GM21528 (cell line): ENCODE results near the gene ANKFN1.

Experiments used
- ATAC-seq: cut with Tn5 transposase; IDR thresholded peaks from one replicate; pipeline ENCODE4 v1.9.1; 2021; ENCODE audit warnings: mild to moderate bottlenecking, moderate library complexity; ENCODE audit not compliant: unreplicated experiment, low FRiP score

Gene ANKFN1

GRCh38 chr17:56142325-56142724 lies 10.9 kb upstream of the ANKFN1 start:
- no peak for ATAC-seq

- ATAC-seq: no peak
Measured at GRCh38 chr17:56142781-56143180, 10.5 kb upstream of the ANKFN1 start.

- no peak for ATAC-seq
Measured at GRCh38 chr17:56144223-56144622, 9.1 kb upstream of the ANKFN1 start.

- ATAC-seq: no peak
Measured at GRCh38 chr17:56146534-56146933, 6.7 kb upstream of the ANKFN1 start.

- no peak for ATAC-seq
Measured at GRCh38 chr17:56148333-56148732, 4.9 kb upstream of the ANKFN1 start.

- no peak for ATAC-seq
Measured at GRCh38 chr17:56149266-56150036, 3.8 kb upstream of the ANKFN1 start.

GRCh38 chr17:56150649-56151048 lies 2.6 kb upstream of the ANKFN1 start:
- ATAC-seq: no peak

GRCh38 chr17:56157845-56158244 lies 4.6 kb downstream of the ANKFN1 start:
- no peak for ATAC-seq

GRCh38 chr17:56158344-56158743 lies 5.1 kb downstream of the ANKFN1 start:
- no peak for ATAC-seq

GRCh38 chr17:56158915-56159825 lies 5.9 kb downstream of the ANKFN1 start:
- ATAC-seq: no peak

- ATAC-seq: no peak
Measured at GRCh38 chr17:56159826-56160380, 6.6 kb downstream of the ANKFN1 start.

GRCh38 chr17:56160422-56160821 lies 7.1 kb downstream of the ANKFN1 start:
- no peak for ATAC-seq

GRCh38 chr17:56165072-56165641 lies 11.9 kb downstream of the ANKFN1 start:
- ATAC-seq: no peak

GRCh38 chr17:56167491-56167890 lies 14.2 kb downstream of the ANKFN1 start:
- ATAC-seq: no peak

GRCh38 chr17:56169621-56170020 lies 16.3 kb downstream of the ANKFN1 start:
- no peak for ATAC-seq

- ATAC-seq: no peak
Measured at GRCh38 chr17:56171186-56171959, 18.1 kb downstream of the ANKFN1 start.

- no peak for ATAC-seq
Measured at GRCh38 chr17:56172517-56172982, 19.3 kb downstream of the ANKFN1 start.

- ATAC-seq: no peak
Measured at GRCh38 chr17:56173026-56173425, 19.8 kb downstream of the ANKFN1 start.

- no peak for ATAC-seq
Measured at GRCh38 chr17:56173958-56174835, 20.9 kb downstream of the ANKFN1 start.
